ENCODE results near the gene ZFYVE28. TPM values are rescaled to one million over a fixed set of nuclear protein-coding genes. Genes with fewer than 3 reads are reported as not detected.

Gene ZFYVE28
- total RNA-seq, 1 donor from 2014 or later, result 5.9 TPM

GRCh38 chr4:2352171-2352570 lies 66.3 kb downstream of the ZFYVE28 start:
- peak; percentile 6 for DNase-seq
- Mint-ChIP-seq H3K27me3 (no peaks in the 10 kb centered on the region), H3K27ac (no peak overlapping the region), H3K4me3 (no peak overlapping the region), H3K9me3 (peaks cover 2% of the 10 kb centered on the region), H3K36me3 (ENCODE audit: low read depth) (no peaks in the 10 kb centered on the region), H3K4me1 (peaks cover 12% of the 10 kb centered on the region)
- ChIA-PET POLR2A (no interaction called here), CTCF (interaction anchor here (3.7 kb wide), 1 partner anchor 131 kb away, joined by 15 read pairs; no protein-coding TSS in a partner anchor)
- intact Hi-C loops (cut with micrococcal nuclease), result no loop called here
- TF ChIP-seq CTCF (IDR thresholded peaks at IDR 0.05), result no peak
- ATAC-seq (ENCODE audit: low read depth), result no peak

- TF ChIP-seq CTCF (IDR thresholded peaks at IDR 0.05), result no peak
- DNase-seq (no peak), ATAC-seq (ENCODE audit: low read depth) (no peak)
- intact Hi-C loops (cut with micrococcal nuclease), result no loop called here
- H3K27me3 Mint-ChIP-seq, result no peaks in the 10 kb centered on the region
- ChIA-PET POLR2A (no interaction called here), CTCF (no interaction called here)
- peaks cover 12% of the 10 kb centered on the region for H3K4me1 Mint-ChIP-seq
- no peak overlapping the region for H3K4me3 Mint-ChIP-seq
- no peaks in the 10 kb centered on the region for H3K36me3 Mint-ChIP-seq (ENCODE audit: low read depth)
- peaks cover 2% of the 10 kb centered on the region for H3K9me3 Mint-ChIP-seq
- no peak overlapping the region for H3K27ac Mint-ChIP-seq
These were observed 67.5 kb downstream of the ZFYVE28 start for GRCh38 chr4:2350982-2351381.

- ATAC-seq (ENCODE audit: low read depth) (no peak), DNase-seq (no peak)
- intact Hi-C loops (cut with micrococcal nuclease), result no loop called here
- Mint-ChIP-seq H3K4me3 (no peak overlapping the region), H3K27ac (no peak overlapping the region), H3K36me3 (ENCODE audit: low read depth) (peaks cover 4% of the 10 kb centered on the region), H3K4me1 (no peaks in the 10 kb centered on the region), H3K9me3 (peaks cover 7% of the 10 kb centered on the region), H3K27me3 (no peaks in the 10 kb centered on the region)
- TF ChIP-seq CTCF (IDR thresholded peaks at IDR 0.05), result no peak
- CTCF ChIA-PET, result no interaction called here
- POLR2A ChIA-PET, result interaction anchor here (0.6 kb wide), 1 partner anchor 43 kb away, joined by 8 read pairs; no protein-coding TSS in a partner anchor
These were observed 69.7 kb downstream of the ZFYVE28 start for GRCh38 chr4:2348786-2349185.

GRCh38 chr4:2347190-2347589 lies 71.3 kb downstream of the ZFYVE28 start:
- no peaks in the 10 kb centered on the region for H3K4me1 Mint-ChIP-seq
- ATAC-seq (ENCODE audit: low read depth) (no peak), DNase-seq (no peak)
- ChIA-PET CTCF (no interaction called here), POLR2A (no interaction called here)
- intact Hi-C loops (cut with micrococcal nuclease), result no loop called here
- peaks cover 4% of the 10 kb centered on the region for H3K36me3 Mint-ChIP-seq (ENCODE audit: low read depth)
- no peak for TF ChIP-seq CTCF (IDR thresholded peaks at IDR 0.05)
- H3K27ac Mint-ChIP-seq, result no peak overlapping the region
- peaks cover 7% of the 10 kb centered on the region for H3K9me3 Mint-ChIP-seq
- H3K27me3 Mint-ChIP-seq, result no peaks in the 10 kb centered on the region
- no peak overlapping the region for H3K4me3 Mint-ChIP-seq

- no peaks in the 10 kb centered on the region for H3K27me3 Mint-ChIP-seq
- no peak overlapping the region for H3K4me3 Mint-ChIP-seq
- TF ChIP-seq CTCF (IDR thresholded peaks at IDR 0.05), result no peak
- no peak overlapping the region for H3K27ac Mint-ChIP-seq
- CTCF ChIA-PET, result no interaction called here
- ATAC-seq (ENCODE audit: low read depth) (no peak), DNase-seq (peak; percentile 7)
- intact Hi-C loops (cut with micrococcal nuclease), result no loop called here
- POLR2A ChIA-PET, result no interaction called here
- peaks cover 4% of the 10 kb centered on the region for H3K36me3 Mint-ChIP-seq (ENCODE audit: low read depth)
- peaks cover 7% of the 10 kb centered on the region for H3K9me3 Mint-ChIP-seq
- no peaks in the 10 kb centered on the region for H3K4me1 Mint-ChIP-seq
These were observed 75.0 kb downstream of the ZFYVE28 start for GRCh38 chr4:2343476-2343875.

All from activated B cell treated with CpG ODN at 0.5 μM for 24 hours (primary cell).